ENCODE data around the gene CSNK1G1. TPM values are rescaled to one million over a fixed set of nuclear protein-coding genes. Genes with fewer than 3 reads are reported as not detected.

Gene CSNK1G1
- polyA plus RNA-seq, 1 of the 3 experiments (the other 2 are of a cell fraction): 10.2 TPM

DNA sequence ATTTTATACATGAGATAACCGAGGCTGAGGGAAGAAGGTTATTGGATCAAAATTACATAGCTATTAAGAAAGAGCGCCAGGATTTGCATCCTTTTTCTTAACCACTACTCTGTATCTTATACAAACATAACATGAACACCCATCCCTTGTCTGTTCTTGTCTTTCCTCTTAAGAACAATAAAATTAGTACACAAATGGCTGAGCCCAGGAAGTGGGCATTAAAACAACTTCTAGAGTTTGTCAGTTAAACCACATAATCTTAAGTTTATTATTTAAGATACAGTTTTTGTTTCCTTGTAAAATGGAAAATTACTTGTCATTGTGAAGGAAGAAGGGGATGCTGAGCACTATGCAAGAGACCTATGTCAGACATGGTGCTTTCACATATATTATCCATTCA lies 144.3 kb downstream of the CSNK1G1 start:
- H3K36me3 ChIP-seq (replicated peaks in 1 of 2; ENCODE audit: control insufficient read depth in 1 of 2, insufficient read depth in 2 of 2, low read length in 1 of 2): peaks cover 18 to 35% of the 10 kb centered on the region in 2 experiments
- H3K9me2 ChIP-seq: no peaks in the 10 kb centered on the region
- 96% methylated on average over 2 of the region's 2 CpGs for WGBS (ENCODE audit: low lambda C conversion rate)
- H3K27ac ChIP-seq (ENCODE audit: low read depth in 2 of 2, low read length in 1 of 2): no peak overlapping the region
- POLR2A ChIA-PET: no interaction called here
- no peaks in the 10 kb centered on the region for H3K9me3 ChIP-seq
- H3F3A ChIP-seq (replicated peaks; ENCODE audit: insufficient read depth): peaks cover 17% of the 10 kb centered on the region
- TF ChIP-seq, protein P1, sequence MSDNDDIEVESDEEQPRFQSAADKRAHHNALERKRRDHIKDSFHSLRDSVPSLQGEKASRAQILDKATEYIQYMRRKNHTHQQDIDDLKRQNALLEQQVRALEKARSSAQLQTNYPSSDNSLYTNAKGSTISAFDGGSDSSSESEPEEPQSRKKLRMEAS (IDR thresholded peaks at IDR 0.05; ENCODE audit: low read depth): no peak
- TF ChIP-seq EZH2phosphoT487 (IDR thresholded peaks at IDR 0.05; ENCODE audit: borderline replicate concordance, low read depth) (no peak), CHD2 (IDR thresholded peaks at IDR 0.05; ENCODE audit: low read length, partially characterized antibody) (no peak), YY1 (IDR thresholded peaks at IDR 0.05; ENCODE audit: low read depth) (no peak), NRF1 (IDR thresholded peaks at IDR 0.05; ENCODE audit: low read depth, low read length) (no peak), SMC3 (IDR thresholded peaks at IDR 0.05; ENCODE audit: low read depth, low read length) (no peak), GATA2 (CRISPR knock-in tag; IDR thresholded peaks at IDR 0.05) (no peak), POLR2AphosphoS5 (IDR thresholded peaks at IDR 0.05; ENCODE audit: low read depth, low read length) (no peak), ELF1 (IDR thresholded peaks at IDR 0.05) (no peak), RXRA (IDR thresholded peaks at IDR 0.05; ENCODE audit: borderline replicate concordance, low read depth) (no peak), RAD21 (IDR thresholded peaks at IDR 0.05; ENCODE audit: low read length) (no peak), MEF2A (IDR thresholded peaks at IDR 0.05; ENCODE audit: borderline replicate concordance, low read depth) (no peak), NFIC (IDR thresholded peaks at IDR 0.05; ENCODE audit: borderline replicate concordance) (no peak), TEAD4 (IDR thresholded peaks at IDR 0.05; ENCODE audit: borderline replicate concordance, insufficient read depth) (no peak), FOSL2 (IDR thresholded peaks at IDR 0.05; ENCODE audit: borderline replicate concordance, low read depth) (no peak), EP300 (IDR thresholded peaks at IDR 0.05; ENCODE audit: borderline replicate concordance in 1 of 2, low read depth in 1 of 2, low read length in 1 of 2) (no peak), TAF1 (IDR thresholded peaks at IDR 0.05; ENCODE audit: borderline replicate concordance, low read depth, low read length) (no peak), MXI1 (IDR thresholded peaks at IDR 0.05; ENCODE audit: low read depth, low read length) (no peak)
- TF ChIP-seq, protein P2, sequence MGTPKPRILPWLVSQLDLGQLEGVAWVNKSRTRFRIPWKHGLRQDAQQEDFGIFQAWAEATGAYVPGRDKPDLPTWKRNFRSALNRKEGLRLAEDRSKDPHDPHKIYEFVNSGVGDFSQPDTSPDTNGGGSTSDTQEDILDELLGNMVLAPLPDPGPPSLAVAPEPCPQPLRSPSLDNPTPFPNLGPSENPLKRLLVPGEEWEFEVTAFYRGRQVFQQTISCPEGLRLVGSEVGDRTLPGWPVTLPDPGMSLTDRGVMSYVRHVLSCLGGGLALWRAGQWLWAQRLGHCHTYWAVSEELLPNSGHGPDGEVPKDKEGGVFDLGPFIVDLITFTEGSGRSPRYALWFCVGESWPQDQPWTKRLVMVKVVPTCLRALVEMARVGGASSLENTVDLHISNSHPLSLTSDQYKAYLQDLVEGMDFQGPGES (IDR thresholded peaks at IDR 0.05; ENCODE audit: low read depth, low read length): no peak
- TF ChIP-seq, protein P3, sequence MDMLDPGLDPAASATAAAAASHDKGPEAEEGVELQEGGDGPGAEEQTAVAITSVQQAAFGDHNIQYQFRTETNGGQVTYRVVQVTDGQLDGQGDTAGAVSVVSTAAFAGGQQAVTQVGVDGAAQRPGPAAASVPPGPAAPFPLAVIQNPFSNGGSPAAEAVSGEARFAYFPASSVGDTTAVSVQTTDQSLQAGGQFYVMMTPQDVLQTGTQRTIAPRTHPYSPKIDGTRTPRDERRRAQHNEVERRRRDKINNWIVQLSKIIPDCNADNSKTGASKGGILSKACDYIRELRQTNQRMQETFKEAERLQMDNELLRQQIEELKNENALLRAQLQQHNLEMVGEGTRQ (IDR thresholded peaks at IDR 0.05; ENCODE audit: borderline replicate concordance, low read depth, low read length): no peak
- no peak overlapping the region for H2AFZ ChIP-seq (ENCODE audit: low read depth)
- no peaks in the 10 kb centered on the region for H4K20me1 ChIP-seq (ENCODE audit: insufficient read depth)
- H3K79me2 ChIP-seq (ENCODE audit: insufficient read depth): peaks cover 19% of the 10 kb centered on the region; the same call in 1 of the 2 replicates
- H3K4me3 ChIP-seq (ENCODE audit: low read depth in 2 of 2, low read length in 1 of 2): no peak overlapping the region
- no peak overlapping the region for H3K9ac ChIP-seq
- peaks cover 2 to 8% of the 10 kb centered on the region in 2 experiments; a peak in 3 of 4 replicates for H3K4me1 ChIP-seq (ENCODE audit: control insufficient read depth in 1 of 2, insufficient read depth in 2 of 2, low read depth in 1 of 2, low read length in 1 of 2)
- DNase-seq: no peak
- CTCF ChIA-PET: no interaction called here
- H3K4me2 ChIP-seq: no peak overlapping the region
- no peaks in the 10 kb centered on the region for H3K27me3 ChIP-seq (ENCODE audit: insufficient read depth)

Data from SK-N-SH (cell line).